ENCODE results near the gene ZC3H7A.

Gene ZC3H7A

DNA sequence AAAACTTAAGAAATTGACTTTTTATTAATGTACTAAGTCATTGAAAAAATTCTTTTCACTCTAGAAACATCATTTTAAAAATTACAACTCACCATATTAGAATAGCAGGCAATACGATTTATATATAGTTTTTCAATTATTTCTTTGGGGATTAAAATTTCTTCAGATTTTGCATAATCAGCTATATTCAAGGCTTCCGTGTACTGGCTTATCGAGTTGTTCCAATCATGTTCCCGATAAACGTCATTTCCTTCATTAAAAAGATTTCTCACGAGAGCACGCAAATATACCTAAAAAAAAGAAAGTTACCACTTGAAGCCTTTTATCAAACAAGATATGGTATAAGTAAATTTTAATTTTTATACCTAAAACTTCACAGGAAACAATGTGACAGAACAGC lies 18.0 kb downstream of the ZC3H7A start:
- DNase-seq (ENCODE audit: low read depth): no peak

DNA sequence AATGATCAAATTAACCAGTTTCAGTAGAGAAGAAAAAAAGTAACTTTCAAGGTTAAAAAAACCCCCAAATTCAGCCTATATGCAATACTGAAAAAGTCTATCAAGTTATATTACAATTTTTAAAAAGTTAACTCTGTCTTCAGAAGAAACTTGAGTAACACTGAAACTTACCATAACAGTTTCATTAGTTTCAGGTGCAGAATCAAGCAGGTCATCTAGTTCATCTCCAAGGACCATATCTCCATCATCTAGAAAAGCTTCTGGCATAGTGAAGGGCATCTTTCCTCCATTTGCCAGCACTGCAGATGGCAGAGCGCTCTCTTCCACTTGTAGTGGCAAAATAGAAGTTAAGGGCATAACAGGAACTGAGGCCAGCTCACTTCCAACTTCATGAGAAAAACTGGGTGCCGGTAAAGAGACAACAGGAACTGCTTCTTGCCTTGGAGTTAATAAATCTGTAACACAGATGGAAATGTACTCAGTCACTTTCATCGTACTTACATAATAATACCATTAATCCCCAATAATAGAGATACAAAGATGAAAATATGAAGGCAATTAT lies 22.9 kb downstream of the ZC3H7A start:
- no peak for DNase-seq (ENCODE audit: low read depth)

DNA sequence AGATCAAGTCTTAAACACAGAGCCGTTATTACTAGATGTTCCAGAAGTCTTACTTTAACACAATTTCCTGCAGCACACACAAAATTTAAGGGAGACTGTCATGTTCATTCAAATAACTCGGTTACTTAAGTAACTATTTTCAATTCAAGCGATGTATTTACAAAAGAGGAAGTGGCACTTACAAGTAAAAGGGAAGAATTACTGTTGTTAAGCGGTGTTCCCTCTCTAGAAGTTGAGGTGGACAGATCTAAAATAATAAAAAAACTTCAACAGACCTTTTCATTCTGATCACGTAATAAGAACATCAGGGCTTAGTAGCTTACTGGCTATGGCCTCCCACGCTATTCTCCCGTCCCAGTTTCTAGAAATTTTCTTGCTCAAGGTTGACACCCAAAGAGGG lies 28.2 kb downstream of the ZC3H7A start:
- no peak for DNase-seq (ENCODE audit: low read depth)

DNA sequence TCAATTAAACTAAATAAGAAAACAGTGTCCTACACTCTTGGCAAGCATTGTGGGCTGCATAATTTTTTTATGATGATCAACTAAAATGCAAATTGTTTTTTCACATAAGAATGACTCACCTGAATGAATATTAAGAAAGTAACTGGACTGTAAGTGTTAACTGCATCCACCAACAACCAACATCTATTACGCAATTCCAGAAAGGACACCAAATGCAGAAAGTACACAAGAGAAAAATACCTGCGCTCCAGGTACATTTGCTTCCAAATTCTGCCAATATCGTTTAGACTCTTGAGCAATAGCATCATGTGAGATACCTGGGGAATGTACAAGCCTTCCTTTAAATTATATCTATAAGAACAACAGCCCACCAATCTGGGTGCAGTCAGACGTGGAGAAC lies 34.6 kb downstream of the ZC3H7A start:
- no peak for DNase-seq (ENCODE audit: low read depth)

DNA sequence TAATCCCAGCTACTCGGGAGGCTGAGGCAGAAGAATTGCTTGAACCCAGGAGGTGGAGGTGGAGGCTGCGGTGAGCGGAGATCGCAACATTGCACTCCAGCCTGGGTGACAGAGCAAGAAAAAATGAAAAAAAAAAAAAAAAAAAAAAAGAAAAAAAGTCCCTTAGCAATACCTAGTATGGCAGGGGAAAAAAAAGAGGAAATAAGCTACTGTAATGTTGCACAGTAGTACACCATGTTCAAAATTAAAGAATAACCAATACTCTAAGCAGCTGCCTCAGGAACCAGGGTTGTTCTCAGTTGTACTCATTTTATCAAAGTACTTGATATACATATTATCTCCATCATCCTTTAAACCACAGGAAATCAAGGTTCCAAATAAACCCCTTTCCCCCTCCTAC lies 37.1 kb downstream of the ZC3H7A start:
- no peak for DNase-seq (ENCODE audit: low read depth)

DNA sequence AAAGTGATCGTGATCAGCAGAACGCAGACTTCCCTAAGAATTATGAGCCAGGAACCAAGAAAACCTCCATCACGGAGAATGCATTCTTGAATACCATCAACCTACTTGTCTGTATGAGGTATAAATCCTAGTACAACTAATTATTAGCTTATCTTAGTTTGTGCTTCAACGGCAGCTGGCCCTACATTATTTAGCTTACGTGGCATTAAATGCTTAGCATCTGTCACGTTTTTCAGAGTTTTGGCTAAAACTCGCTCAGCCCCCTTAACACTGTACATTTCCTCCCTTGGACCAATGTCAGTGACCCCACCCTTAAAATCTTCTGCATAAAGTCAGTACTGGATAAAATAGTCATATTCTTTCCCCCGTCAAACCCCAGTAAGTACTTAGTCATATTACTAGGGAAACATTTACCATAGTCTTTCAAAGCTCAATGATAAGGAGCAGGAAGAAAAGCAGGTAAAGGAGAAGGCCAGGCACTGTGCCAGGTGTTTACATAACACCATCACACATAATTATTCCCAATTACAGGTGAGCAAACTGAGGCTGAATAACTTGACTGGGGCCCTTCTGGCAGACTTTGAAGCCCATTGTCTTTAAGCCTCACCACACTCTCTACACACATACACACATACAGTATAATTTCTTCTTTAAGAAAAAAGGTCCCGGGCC lies 37.8 kb downstream of the ZC3H7A start:
- DNase-seq (ENCODE audit: low read depth): no peak

DNA sequence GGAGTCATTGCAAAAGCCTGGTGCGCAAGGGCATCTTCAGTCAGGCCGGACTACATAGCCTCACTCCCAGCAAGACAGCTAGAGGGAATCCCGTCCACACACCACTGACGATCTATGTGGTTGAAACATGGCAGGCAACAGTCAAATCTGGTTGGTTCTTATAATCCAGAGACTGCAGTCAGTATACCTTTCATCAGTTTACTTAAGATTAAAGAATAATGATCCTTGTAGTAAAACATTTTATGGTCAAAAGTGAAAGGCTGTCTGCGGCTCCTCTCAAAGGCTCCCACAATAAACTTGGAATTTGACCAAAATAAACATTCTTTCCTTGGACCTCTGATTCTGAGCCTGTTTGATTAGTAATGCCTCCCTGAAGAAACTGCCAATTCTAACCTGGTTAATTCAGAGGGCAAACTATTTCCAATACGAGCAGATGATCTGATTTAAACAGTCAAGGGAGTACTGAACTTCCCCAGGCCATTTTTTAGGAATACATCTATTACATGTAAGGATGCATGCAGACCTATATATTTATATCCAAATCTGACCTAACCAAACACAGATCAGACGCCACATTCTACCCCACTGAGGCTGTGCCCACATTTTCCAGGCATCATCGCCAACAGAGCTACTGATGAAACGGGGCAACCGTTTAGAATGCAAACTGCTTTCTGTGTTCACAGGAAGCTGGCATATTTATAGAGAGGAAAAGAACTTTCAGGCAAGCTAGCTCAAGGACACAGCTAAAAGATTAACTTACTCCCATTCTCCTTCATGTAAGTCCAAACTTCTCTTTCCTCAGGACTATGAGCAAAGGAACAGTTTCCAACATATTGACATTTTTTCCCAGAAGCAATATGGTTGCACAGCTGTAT lies 39.1 kb downstream of the ZC3H7A start:
- DNase-seq (ENCODE audit: low read depth): peak; percentile 20

DNA sequence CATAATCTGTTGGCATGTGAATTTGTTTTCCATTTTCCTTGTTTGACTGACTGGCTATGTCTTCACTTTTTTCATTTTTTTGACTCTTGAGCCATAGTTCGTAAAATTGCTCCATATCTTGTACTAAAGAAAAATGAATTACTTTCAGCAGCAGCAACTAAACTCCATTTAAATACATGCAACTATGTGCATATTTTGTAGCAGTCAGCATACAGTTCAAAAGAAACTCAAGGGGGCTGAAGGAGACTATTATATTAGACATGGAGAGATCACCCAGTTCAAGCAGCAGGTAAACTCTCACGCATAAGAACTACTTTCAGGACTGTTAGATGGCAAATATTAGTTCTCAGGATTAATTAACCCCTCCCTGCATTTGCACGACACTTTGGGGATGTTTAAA lies 40.8 kb downstream of the ZC3H7A start:
- DNase-seq (ENCODE audit: low read depth): no peak

DNA sequence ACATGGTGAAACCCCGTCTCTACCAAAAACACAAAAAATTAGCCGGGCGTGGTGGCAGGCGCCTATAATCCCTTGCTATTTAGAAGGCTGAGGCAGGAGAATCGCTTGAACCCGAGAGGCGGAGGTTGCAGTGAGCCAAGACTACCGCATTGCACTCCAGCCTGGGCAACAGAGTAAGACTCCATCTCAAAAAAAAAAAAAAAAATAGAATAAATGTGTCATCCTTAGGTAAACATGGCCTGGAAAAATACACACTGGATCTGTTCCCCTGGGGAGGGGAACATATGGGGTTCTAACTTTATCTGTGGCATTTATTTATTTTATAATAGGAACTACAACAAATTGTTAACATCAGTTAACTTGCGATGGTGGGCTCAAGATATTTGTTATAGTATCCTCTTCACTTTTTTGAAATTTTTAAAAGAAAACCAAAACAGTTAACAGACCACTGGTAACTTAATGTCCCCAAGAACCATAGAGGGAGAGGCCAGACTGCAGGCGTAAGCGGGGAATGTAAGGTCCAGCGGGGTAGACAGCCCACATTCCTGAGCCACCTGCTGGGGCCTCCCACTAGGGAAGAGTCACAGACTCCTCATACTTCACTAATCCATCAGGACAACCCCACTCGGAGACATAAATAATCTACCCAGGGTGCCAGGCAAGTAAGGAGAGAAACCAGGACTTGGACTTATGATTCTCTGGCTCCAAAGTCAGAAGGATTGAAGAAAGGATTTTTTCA lies 41.9 kb downstream of the ZC3H7A start:
- DNase-seq (ENCODE audit: low read depth): no peak

DNA sequence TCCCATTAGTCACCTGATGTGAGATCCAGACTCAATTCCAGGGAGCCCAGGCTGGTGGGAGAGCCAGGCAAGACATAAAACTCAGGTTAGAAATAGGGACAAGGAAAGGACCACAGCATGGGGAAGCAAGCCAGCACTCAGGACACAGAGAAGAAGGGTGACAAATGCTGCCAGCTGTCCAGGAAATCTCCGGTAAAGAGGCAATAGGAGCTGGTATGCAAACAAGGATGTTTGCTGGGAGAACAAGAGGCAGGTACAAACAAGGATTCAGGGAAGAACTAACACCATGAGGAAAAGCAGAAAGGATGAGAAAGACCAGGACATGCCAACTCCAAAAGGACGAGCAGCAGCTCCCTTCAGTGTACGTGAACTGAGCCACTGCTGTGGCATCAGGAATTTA lies 44.2 kb downstream of the ZC3H7A start:
- no peak for DNase-seq (ENCODE audit: low read depth)

DNA sequence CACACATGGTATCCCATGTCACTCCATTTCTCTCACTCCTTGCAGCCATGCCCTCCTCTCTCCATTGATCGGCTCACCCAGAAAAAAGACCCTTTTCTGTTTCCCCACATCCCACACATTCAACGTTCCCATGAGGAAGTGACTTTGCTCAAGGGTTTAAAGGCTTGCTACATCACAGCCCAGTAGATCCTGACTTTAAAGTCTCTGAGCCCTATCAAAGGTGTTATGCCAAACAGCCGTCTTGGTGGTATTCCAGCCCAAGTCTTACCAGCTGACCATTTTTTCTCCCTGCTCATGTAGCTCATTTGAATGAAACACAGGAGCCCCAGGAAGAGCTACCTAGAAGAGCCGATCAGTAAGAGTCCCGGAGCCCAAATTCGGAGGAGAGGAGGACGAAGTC lies 47.0 kb downstream of the ZC3H7A start:
- no peak for DNase-seq (ENCODE audit: low read depth)

DNA sequence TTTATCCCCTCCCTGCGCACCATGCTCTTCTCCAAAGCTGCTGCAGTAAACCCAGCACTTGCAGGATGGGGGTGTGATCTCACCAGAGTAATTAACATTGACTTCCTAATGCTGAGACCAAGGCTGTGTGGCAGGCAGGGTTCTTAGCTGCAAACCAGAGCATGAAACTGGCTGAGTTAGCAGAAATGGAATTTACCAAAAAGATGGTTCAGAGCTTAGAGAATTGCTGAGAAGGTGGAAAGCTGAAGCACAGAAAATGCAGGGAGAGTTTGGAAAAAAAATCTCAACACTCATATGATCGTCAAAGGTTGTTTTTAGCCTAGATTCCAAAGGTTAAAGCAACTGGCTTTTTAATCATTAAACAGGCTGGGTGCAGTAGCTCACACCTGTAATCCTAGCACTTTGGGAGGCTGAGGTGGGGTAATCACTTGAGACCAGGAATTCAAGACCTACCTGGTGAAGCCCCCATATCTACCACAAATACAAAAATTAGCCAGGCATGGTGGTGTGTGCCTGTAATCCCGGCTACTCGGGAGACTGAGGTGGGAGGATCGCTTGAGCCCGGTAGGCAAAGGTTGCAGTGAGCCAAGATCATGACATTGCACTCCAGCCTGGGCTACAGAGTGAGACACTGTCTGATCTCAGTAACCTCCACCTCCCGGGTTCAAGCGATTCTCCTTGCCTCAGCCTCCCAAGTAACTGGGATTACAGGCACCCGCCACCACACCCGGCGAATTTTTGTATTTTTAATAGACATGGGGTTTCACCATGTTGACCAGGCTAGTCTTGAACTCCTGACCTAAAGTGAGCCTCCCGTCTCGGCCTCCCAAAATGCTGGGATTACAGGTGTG lies 48.4 kb downstream of the ZC3H7A start:
- DNase-seq (ENCODE audit: low read depth): no peak

DNA sequence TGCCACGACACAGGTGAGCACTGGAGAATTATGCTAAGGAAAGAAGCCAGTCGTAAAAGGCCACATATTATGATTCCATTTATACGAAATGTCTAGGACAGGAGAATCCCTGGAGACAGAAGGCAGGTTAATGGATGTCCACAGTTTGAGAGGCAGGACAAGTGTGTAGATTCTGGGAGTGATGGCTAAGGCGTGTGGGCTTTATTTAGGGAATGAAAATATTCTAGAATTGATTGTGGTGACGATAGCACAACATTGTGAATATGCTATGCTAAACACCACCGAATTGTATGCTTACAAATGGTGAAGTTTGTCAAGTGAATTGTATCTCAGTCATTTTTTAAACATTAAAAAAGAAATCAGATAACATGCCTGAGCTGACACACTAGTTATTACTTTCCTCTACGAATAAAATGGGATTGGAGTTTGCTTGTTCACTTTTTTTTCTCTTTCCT lies 49.1 kb downstream of the ZC3H7A start:
- no peak for DNase-seq (ENCODE audit: low read depth)

DNA sequence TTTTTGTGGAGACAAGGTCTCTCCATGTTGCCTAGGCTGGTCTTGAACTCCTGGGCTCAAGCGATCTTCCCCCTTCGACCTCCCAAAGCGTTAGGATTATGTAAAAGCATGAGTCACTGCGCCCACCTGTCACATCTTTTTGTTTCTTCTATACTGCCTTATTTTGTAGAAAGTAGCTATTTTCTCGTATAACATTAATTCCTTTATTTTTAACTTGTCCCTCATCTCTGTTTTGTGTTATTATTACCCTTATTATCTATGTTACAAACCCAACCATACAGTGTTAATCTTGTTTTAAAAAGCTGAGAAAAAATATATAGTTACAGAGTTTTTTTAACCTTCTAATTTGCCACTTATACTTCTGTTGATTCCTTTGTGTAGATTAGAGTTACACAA lies 53.0 kb downstream of the ZC3H7A start:
- no peak for DNase-seq (ENCODE audit: low read depth)

DNA sequence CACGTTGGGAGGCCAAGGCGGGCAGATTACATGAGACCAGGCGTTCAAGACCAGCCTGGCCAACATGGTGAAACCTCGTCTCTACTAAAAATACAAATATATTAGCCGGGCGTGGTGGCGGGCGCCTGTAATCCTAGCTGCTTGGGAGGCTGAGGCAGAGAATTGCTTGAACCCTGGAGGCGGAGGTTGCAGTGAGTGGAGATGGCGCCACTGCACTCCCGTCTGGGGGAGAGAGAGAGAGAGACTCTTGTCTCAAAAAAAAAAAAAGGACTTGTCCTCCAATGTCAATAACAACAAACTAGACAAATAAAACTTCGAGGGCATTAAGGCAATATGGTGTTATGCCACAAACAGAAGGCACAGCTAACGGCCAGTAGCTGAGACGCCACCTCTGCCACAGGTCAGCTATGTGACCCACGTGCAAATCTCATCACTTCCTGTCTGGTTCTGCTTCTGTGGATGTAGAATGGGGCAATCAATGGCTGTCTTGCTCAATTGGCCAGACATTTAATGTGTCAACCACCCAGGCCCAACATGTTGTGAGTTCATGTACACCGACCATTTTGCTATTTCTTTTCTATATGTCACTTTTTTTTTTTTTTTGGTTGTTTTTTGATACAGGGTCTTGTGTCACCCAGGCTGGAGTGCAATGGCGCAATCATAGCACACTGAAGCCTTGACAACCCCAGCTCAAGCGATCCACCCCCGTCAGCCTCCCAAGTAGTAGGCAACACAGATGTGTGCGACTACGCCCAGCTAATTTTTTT lies 53.6 kb downstream of the ZC3H7A start:
- DNase-seq (ENCODE audit: low read depth): peak; percentile 75

DNA sequence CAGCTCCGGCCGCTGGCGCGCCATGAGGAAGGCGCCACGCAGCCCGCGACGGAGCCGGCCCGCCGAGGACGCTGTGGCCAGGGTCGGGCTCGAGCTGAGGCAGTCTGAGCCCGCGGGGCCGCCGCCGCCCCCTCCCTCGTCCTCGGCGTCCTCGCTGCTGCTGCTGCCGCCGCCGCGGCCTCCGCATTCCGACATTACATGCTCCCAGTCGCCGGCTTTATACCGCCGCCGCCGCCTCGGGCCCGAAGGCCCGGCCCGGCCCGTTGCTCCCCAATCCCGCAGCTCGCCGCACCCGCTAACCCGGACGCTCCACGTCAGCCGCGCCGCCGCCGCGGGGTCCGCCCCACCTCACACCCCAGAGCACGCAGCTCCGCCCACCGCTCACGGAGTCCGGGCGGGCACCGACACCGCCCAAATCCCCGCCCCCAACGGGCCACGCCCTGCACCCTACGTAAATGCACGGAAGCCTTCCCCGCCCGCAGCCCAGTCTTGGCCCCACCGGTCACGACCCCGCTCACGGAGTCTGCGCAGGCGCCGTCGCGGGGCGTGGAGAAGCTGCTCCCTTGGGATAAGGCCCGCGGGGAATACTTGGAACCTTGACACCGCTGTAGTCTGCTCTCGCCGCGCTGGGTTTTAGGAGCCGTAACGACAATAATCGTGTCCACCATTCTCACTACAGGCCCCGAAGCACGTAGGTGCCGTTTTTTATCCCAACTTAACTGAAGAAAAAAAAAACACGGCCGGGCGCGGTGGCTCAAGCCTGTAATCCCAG lies 54.3 kb downstream of the ZC3H7A start, which contains the start of gene TXNDC11:
Gene TXNDC11, minus strand, starts transcription at position 322 of the 772 bp plus-strand sequence. Its CDS starts 127 bp downstream, at position 195.
- DNase-seq (ENCODE audit: low read depth): peak; percentile 99

DNA sequence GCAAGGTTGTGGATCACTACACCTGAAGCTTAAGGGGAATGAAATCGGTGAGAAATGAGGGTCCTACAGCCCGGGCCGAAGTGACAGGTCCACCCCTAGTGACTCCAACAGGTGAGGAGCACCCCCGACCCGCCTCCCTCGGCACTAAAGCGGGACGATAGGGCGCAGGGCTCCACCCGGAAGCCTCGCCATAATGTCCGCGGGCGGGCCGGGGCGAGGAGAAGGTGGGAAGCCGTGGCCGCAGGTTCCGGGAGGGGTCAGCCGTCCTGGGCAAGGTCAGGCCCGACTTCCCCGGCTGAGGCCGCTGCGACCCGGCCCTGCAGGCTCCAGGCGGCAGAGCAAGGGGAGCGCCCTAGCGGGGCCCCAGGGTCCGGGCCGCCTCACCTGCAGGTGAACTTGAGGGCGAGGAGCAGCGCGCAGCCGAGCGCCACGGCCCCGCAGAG lies 54.9 kb downstream of the ZC3H7A start:
- DNase-seq (ENCODE audit: low read depth): no peak

DNA sequence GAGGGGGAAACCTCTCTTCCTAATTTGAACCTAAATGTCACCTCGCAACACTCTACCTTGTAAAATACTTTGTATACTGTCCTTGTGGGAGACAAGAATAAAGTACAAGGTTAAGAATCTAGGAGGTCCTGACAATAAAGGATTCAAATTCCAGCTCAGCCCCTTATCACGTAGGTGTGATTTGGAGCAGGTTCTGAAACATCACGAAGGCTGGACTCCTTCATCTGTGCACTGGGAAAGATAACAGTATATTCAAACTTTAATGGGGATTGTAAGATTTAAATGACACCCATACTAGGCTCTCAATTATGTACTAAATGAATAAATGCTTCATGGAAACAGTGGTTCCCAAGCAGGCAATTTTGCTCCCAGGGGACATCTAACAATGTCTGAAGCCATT lies 56.5 kb downstream of the ZC3H7A start:
- DNase-seq (ENCODE audit: low read depth): no peak

DNA sequence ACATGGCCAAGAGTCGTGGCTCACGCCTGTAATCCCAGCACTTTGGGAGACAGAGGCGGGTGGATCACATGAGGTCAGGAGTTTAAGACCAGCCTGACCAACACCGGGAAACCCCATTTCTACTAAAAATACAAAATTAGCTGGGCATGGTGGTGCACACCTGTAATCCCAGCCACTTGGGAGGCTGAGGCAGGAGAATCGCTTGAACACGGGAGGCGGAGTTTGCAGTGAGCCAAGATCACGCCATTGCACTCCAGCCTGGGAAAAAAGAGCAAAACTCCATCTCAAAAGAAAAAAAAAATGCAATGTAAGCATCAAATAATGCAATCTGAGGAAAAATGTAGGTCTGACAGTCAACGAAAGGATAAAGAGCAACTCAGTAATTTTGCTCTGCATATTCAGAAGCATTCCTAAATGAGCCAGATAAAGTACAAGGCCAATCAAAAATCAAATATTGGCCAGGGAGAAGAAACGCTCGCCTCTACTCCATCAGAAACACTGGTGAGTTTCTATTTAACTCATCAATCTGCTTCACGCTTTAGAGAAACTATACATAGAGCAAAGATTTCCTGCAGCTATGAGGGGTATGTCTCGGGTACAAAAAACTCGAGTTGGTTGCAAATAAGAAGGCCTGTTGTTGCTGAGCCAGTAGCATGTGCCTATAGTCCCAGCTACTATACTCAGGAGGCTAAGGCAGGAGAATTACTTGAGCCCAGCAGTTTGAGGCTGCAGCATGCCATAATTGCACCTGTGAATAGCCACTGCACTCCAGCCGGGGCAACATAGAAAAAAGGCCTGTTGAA lies 58.1 kb downstream of the ZC3H7A start:
- DNase-seq (ENCODE audit: low read depth): no peak
